A549 (cell line): ENCODE results near the gene CSNK1D. TPM values are rescaled to one million over a fixed set of nuclear protein-coding genes. Genes with fewer than 3 reads are reported as not detected.
"Not testable (repeated sequence)": the region's sequence is repeated elsewhere in the genome, so short reads cannot be mapped to it uniquely, and the experiment has no call there.

ENCODE experiments used
- ATAC-seq, 2 experiments: fragments of 200-7000 bp in 1 of 2; fragments of >200 bp in 1 of 2; cut with Nextera tagmentation in 1 of 2; cut with Tn5 transposase in 1 of 2; 3 replicates each; pipeline versions ENCODE4 v1.8.0 to v1.9.1; 2018 to 2020; ENCODE audit warnings: mild to moderate bottlenecking in 1 of 2, moderate library complexity in 1 of 2
- CTCF ChIA-PET: fragments of 300-600 bp; sonication (Branson Sonifier 250); formaldehyde crosslinking; extraction: SDS; loops from one replicate; lab custom pipeline; 2021; ENCODE audit warnings: antibody characterized with exemption, inconsistent platforms; lab: Yijun Ruan, JAX
- POLR2A ChIA-PET: fragments of 350-600 bp; formaldehyde crosslinking; extraction: SDS; loops from one replicate; lab custom pipeline; 2021; ENCODE audit warnings: antibody characterized with exemption, inconsistent platforms; lab: Yijun Ruan, JAX
- DNase-seq, 2 experiments: peaks; one replicate each; pipeline versions ENCODE4 v3.0.0 to v3.0.0-alpha.2; 2011 to 2016; ENCODE audit warnings: low read depth in 1 of 2, low spot score in 1 of 2
- FAIRE-seq: peaks from 2 replicates; lab custom pipeline; 2011; peaks lifted over from hg19 to GRCh38; lab: Jason Lieb, UNC
- H3K27ac ChIP-seq, 2 experiments: fragments of >200 bp; sonication (Bioruptor Twin); formaldehyde crosslinking; 3 replicates each; pipeline ENCODE4 v1.5.1; 2016 to 2017
- H3K4me1 ChIP-seq: fragments of >200 bp; sonication (Bioruptor Twin); formaldehyde crosslinking; 3 replicates; pipeline ENCODE4 v1.6.1; 2016
- H3K4me2 ChIP-seq: fragments of >200 bp; sonication (Bioruptor Twin); formaldehyde crosslinking; 3 replicates; pipeline ENCODE4 v1.6.1; 2016
- H3K4me3 ChIP-seq: fragments of >200 bp; sonication (Bioruptor Twin); formaldehyde crosslinking; 3 replicates; pipeline ENCODE4 v1.5.1; 2016
- H3K9me3 ChIP-seq: fragments of >200 bp; sonication (Bioruptor Twin); formaldehyde crosslinking; 3 replicates; pipeline ENCODE4 v1.6.1; 2016
- ATOH8 ChIP-seq: fragments of 250-450 bp; sonication (Bioruptor Pico); IDR thresholded peaks from 2 replicates; pipeline ENCODE4 v1.5.0; 2020; ENCODE audit warnings: low read depth, mild to moderate bottlenecking, moderate library complexity
- BCL3 ChIP-seq: fragments of >200 bp; sonication (Bioruptor Twin); formaldehyde crosslinking; IDR thresholded peaks from 3 replicates; pipeline ENCODE4 v1.6.1; 2016
- EHF ChIP-seq: fragments of 250-450 bp; sonication (Bioruptor Pico); IDR thresholded peaks from 2 replicates; pipeline ENCODE4 v1.5.0; 2020; ENCODE audit warnings: mild to moderate bottlenecking
- EHMT2 ChIP-seq: fragments of 200-600 bp; sonication (generic); IDR thresholded peaks from 2 replicates; pipeline ENCODE4 v1.6.1; 2016; ENCODE audit warnings: antibody characterized with exemption, low read depth, mild to moderate bottlenecking, moderate library complexity
- ESRRA ChIP-seq: fragments of 150-350 bp; IDR thresholded peaks from 2 replicates; pipeline ENCODE4 v1.6.1; 2014; ENCODE audit warnings: mild to moderate bottlenecking, low read length, borderline replicate concordance
- FOXS1 ChIP-seq: fragments of 250-450 bp; sonication (Bioruptor Pico); IDR thresholded peaks from 2 replicates; pipeline ENCODE4 v1.5.0; 2020; ENCODE audit warnings: mild to moderate bottlenecking, moderate library complexity
- GATA3 ChIP-seq: IDR thresholded peaks from 2 replicates; pipeline ENCODE4 v1.6.1; 2012; ENCODE audit warnings: borderline replicate concordance
- HOXA7 ChIP-seq: fragments of 250-450 bp; sonication (Bioruptor Pico); IDR thresholded peaks from 2 replicates; pipeline ENCODE4 v1.5.0; 2020; ENCODE audit warnings: mild to moderate bottlenecking, moderate library complexity
- JUN ChIP-seq, 2 experiments: fragments of >200 bp; sonication (Bioruptor Twin); formaldehyde crosslinking; IDR thresholded peaks; 2 replicates in 1 of 2; 3 replicates in 1 of 2; pipeline ENCODE4 v1.6.1; 2016 to 2017
- MYC ChIP-seq: IDR thresholded peaks from 2 replicates; pipeline ENCODE4 v1.6.1; 2012; ENCODE audit warnings: mild to moderate bottlenecking, inconsistent platforms, low read length, improper control_type of control experiment, borderline replicate concordance
- NPAS2 ChIP-seq: fragments of 250-450 bp; sonication (Bioruptor Pico); IDR thresholded peaks from 2 replicates; pipeline ENCODE4 v1.8.0; 2022; ENCODE audit warnings: mild to moderate bottlenecking, moderate library complexity, borderline replicate concordance
- PHF8 ChIP-seq: fragments of 200-600 bp; sonication (generic); IDR thresholded peaks from 2 replicates; pipeline ENCODE4 v1.6.1; 2016; ENCODE audit warnings: low read depth, mild to moderate bottlenecking, antibody characterized with exemption, moderate library complexity, borderline replicate concordance
- POLR2A ChIP-seq: IDR thresholded peaks from 2 replicates; pipeline ENCODE4 v1.6.1; 2012; ENCODE audit warnings: mild to moderate bottlenecking, low read length
- RAD21 ChIP-seq, 2 experiments: fragments of >200 bp in 1 of 2; sonication (Bioruptor Twin) in 1 of 2; formaldehyde crosslinking in 1 of 2; IDR thresholded peaks in 1 of 2; conservative IDR thresholded peaks in 1 of 2; 2 replicates in 1 of 2; 3 replicates in 1 of 2; pipeline ENCODE4 v1.6.1; 2012 to 2018; ENCODE audit warnings: inconsistent platforms in 1 of 2
- RARB ChIP-seq: fragments of 250-450 bp; sonication (Bioruptor Pico); IDR thresholded peaks from 2 replicates; pipeline ENCODE4 v1.8.0; 2021; ENCODE audit warnings: mild to moderate bottlenecking, moderate library complexity
- SMC3 ChIP-seq: fragments of >200 bp; sonication (Bioruptor Twin); formaldehyde crosslinking; IDR thresholded peaks from 3 replicates; pipeline ENCODE4 v1.6.1; 2018; ENCODE audit warnings: inconsistent platforms
- SREBF2 ChIP-seq: fragments of 450-650 bp; IDR thresholded peaks from 2 replicates; pipeline ENCODE4 v1.6.1; 2014; ENCODE audit warnings: mild to moderate bottlenecking, moderate library complexity
- TFCP2L1 ChIP-seq: fragments of 250-450 bp; sonication (Bioruptor Pico); IDR thresholded peaks from 2 replicates; pipeline ENCODE4 v1.5.0; 2021; ENCODE audit warnings: mild to moderate bottlenecking
- USF2 ChIP-seq: fragments of 450-650 bp; IDR thresholded peaks from 2 replicates; pipeline ENCODE4 v1.6.1; 2014; ENCODE audit warnings: antibody characterized with exemption
- ZC3H11A ChIP-seq: fragments of 450-650 bp; IDR thresholded peaks from 2 replicates; pipeline ENCODE4 v1.6.1; 2014; ENCODE audit warnings: antibody characterized with exemption, mild to moderate bottlenecking
- WGBS: methylation state at CpG from one replicate; pipeline ENCODE4 v1.1.6; 2017; ENCODE audit errors: missing lambda C conversion rate; 5-methylcytosine and 5-hydroxymethylcytosine counted together
- polyA plus RNA-seq, 4 experiments: library from polyadenylated mRNA; depleted of rRNA in 3 of 4; stranded (reverse); fragments of >200 nt; fragmentation: RNase III in 1 of 4; extraction: RNeasy Plus Mini Kit Qiagen cat#74134 plus additional on column Dnase treatment in 1 of 4; gene quantifications; 2 replicates in 3 of 4; 3 replicates in 1 of 4; pipeline ENCODE4 v1.2.3, GENCODE V29; 2011 to 2017
- TF ChIP-seq, protein P1 (sequence below): IDR thresholded peaks from 2 replicates; pipeline ENCODE4 v1.6.1; 2012; ENCODE audit warnings: low read depth, borderline replicate concordance

The CSNK1D gene
- polyA plus RNA-seq, 2 of the 4 experiments (the other 2 are of a cell fraction): 130 to 163 TPM

DNA sequence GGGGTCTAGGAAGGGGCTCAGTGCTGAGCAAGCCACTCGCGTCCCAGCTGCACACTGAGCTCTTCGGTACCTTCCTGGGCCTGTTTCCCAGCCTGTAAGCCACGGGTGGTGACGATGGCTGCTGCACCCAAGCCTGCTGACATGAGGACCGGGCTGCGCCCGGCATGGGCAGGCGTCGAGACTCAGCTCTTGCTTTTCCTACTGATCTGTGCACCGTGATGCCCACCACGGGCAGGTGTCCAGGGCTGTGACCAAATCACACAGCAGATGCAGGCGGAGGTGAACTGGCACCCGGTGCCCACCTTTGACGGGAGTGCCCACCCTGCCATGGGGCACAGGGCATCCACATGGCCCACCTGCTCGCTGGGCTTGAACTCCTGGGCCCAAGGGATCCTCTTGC, 78.7 kb downstream of the CSNK1D start (continued):
- TF ChIP-seq, protein P1, sequence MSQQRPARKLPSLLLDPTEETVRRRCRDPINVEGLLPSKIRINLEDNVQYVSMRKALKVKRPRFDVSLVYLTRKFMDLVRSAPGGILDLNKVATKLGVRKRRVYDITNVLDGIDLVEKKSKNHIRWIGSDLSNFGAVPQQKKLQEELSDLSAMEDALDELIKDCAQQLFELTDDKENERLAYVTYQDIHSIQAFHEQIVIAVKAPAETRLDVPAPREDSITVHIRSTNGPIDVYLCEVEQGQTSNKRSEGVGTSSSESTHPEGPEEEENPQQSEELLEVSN: no peak
- TF ChIP-seq ESRRA: no peak
- no peak for TF ChIP-seq TFCP2L1 (CRISPR knock-in tag)
- no peak for TF ChIP-seq POLR2A
- TF ChIP-seq, all 56 proteins: peak for 0

DNA sequence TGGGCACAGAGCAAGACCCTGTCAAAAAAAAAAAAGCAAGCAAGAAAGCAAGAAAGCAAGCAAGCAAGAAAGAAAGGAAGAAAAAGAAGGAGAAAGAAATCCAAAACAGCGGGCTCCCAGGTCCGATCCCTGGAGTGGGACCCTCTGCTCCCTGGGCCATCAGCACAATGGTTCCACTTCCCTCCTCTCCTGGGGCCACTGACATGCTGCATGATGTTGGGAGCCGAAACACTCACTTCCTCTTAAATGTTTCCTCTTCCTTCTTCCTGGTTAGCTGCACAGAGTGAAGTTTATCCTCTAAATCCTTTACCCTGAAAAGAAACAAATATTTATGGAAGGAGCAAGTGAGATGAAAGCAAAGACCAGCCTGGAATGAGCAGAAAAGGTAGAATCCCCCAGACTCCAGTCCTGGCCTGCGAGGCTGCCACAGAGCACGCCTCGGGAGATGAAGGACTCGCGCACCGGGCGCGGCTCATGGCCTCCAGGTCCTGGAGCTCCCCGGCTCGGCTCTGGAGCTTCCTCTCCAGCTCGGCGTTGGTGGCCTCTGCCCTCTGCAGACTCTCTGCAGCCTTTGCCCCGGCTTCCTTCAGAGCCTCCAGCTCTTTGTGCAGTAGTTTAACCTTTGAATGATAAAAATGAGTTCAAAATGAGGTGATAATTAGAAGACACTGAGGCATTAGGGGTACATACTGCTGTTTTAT, 79.8 kb downstream of the CSNK1D start:
- H3K4me1 ChIP-seq: no peaks in the 10 kb centered on the region
- TF ChIP-seq USF2 (no peak), EHMT2 (no peak), ZC3H11A (no peak), BCL3 (no peak), HOXA7 (no peak), EHF (CRISPR knock-in tag) (no peak), SMC3 (no peak), FOXS1 (CRISPR knock-in tag) (no peak), GATA3 (no peak), JUN (IDR thresholded peaks at IDR 0.05) (no peak), RARB (CRISPR knock-in tag) (no peak), SREBF2 (no peak), MYC (no peak), ATOH8 (no peak), RAD21 (conservative IDR thresholded peaks at IDR 0.05 in 1 of 2, IDR thresholded peaks at IDR 0.05 in 1 of 2) (no peak), NPAS2 (CRISPR knock-in tag) (no peak), PHF8 (no peak)
- no peak overlapping the region for H3K4me2 ChIP-seq
- no peak overlapping the region for H3K4me3 ChIP-seq
- DNase-seq: no peak
- ChIA-PET POLR2A (no interaction called here), CTCF (interaction anchor here (0.9 to 6.3 kb wide), 4 partner anchors 12 to 163 kb away, joined by 4 to 37 read pairs (median 6); no protein-coding TSS in a partner anchor)
- H3K27ac ChIP-seq: no peak overlapping the region
- peak; percentile 100 for FAIRE-seq
- no peak for ATAC-seq
- WGBS: 96% methylated on average over 16 of the region's 16 CpGs
- H3K9me3 ChIP-seq: no peaks in the 10 kb centered on the region

GRCh38 chr17:82193050-82193449, 80.5 kb downstream of the CSNK1D start:
- H3K4me1 ChIP-seq, POLR2A ChIA-PET, H3K27ac ChIP-seq, H3K4me3 ChIP-seq, ATAC-seq, H3K9me3 ChIP-seq, FAIRE-seq, DNase-seq, H3K4me2 ChIP-seq: not testable (repeated sequence)
- CTCF ChIA-PET: interaction anchor here (0.5 to 6.3 kb wide), 2 partner anchors 11 to 12 kb away, joined by 3 to 37 read pairs; no protein-coding TSS in a partner anchor
- WGBS: 76% methylated on average over 6 of the region's 6 CpGs

Other genes with a start within 250 kb of the CSNK1D start
- 9.9 and 11.9 TPM in 2 replicates for gene RAC3, start 242.0 kb downstream of the CSNK1D start, polyA plus RNA-seq (2011; rRNA removed)
- gene RAC3, start 242.0 kb downstream of the CSNK1D start, polyA plus RNA-seq (2017; fragmentation: RNase III; extraction: RNeasy Plus Mini Kit Qiagen cat#74134 plus additional on column Dnase treatment): 19.9 to 21.0 TPM (median 20.4 TPM) in 3 replicates
- gene DCXR, start 236.0 kb downstream of the CSNK1D start, polyA plus RNA-seq (2011; rRNA removed): 39.3 and 48.3 TPM in 2 replicates
- gene DCXR, start 236.0 kb downstream of the CSNK1D start, polyA plus RNA-seq (2017; fragmentation: RNase III; extraction: RNeasy Plus Mini Kit Qiagen cat#74134 plus additional on column Dnase treatment): 62.0 to 70.7 TPM (median 69.6 TPM) in 3 replicates
- 8.4 and 8.9 TPM in 2 replicates for gene RFNG, start 221.9 kb downstream of the CSNK1D start, polyA plus RNA-seq (2011; rRNA removed)
- gene RFNG, start 221.9 kb downstream of the CSNK1D start, polyA plus RNA-seq (2017; fragmentation: RNase III; extraction: RNeasy Plus Mini Kit Qiagen cat#74134 plus additional on column Dnase treatment): 21.3 to 31.5 TPM (median 25.7 TPM) in 3 replicates
- 89.4 and 93.8 TPM in 2 replicates for gene GPS1, start 221.8 kb downstream of the CSNK1D start, polyA plus RNA-seq (2011; rRNA removed)
- gene GPS1, start 221.8 kb downstream of the CSNK1D start, polyA plus RNA-seq (2017; fragmentation: RNase III; extraction: RNeasy Plus Mini Kit Qiagen cat#74134 plus additional on column Dnase treatment): 122 to 130 TPM (median 126 TPM) in 3 replicates
- gene DUS1L, start 207.9 kb downstream of the CSNK1D start, polyA plus RNA-seq (2011; rRNA removed): 48.1 and 59.5 TPM in 2 replicates
- gene DUS1L, start 207.9 kb downstream of the CSNK1D start, polyA plus RNA-seq (2017; fragmentation: RNase III; extraction: RNeasy Plus Mini Kit Qiagen cat#74134 plus additional on column Dnase treatment): 81.5 to 84.8 TPM (median 83.6 TPM) in 3 replicates
- gene FASN, start 175.5 kb downstream of the CSNK1D start, polyA plus RNA-seq (2011; rRNA removed): 12.9 and 16.3 TPM in 2 replicates
- gene FASN, start 175.5 kb downstream of the CSNK1D start, polyA plus RNA-seq (2017; fragmentation: RNase III; extraction: RNeasy Plus Mini Kit Qiagen cat#74134 plus additional on column Dnase treatment): 114 to 169 TPM (median 144 TPM) in 3 replicates
- gene CCDC57, start 60.9 kb downstream of the CSNK1D start, polyA plus RNA-seq (2011; rRNA removed): 16.6 and 18.5 TPM in 2 replicates
- 18.2 to 22.1 TPM (median 18.9 TPM) in 3 replicates for gene CCDC57, start 60.9 kb downstream of the CSNK1D start, polyA plus RNA-seq (2017; fragmentation: RNase III; extraction: RNeasy Plus Mini Kit Qiagen cat#74134 plus additional on column Dnase treatment)
- gene SLC16A3, start 44.7 kb downstream of the CSNK1D start, polyA plus RNA-seq (2011; rRNA removed): 28.6 and 40.0 TPM in 2 replicates
- gene SLC16A3, start 44.7 kb downstream of the CSNK1D start, polyA plus RNA-seq (2017; fragmentation: RNase III; extraction: RNeasy Plus Mini Kit Qiagen cat#74134 plus additional on column Dnase treatment): 77.9 to 97.7 TPM (median 90.9 TPM) in 3 replicates
- gene CD7, start 43.9 kb upstream of the CSNK1D start, polyA plus RNA-seq (2011; rRNA removed): not detected in 2 replicates
- gene CD7, start 43.9 kb upstream of the CSNK1D start, polyA plus RNA-seq (2017; fragmentation: RNase III; extraction: RNeasy Plus Mini Kit Qiagen cat#74134 plus additional on column Dnase treatment): not detected in 3 replicates
- gene SECTM1, start 60.1 kb upstream of the CSNK1D start, polyA plus RNA-seq (2011; rRNA removed): 0.22 and 0.58 TPM in 2 replicates
- 1.5 to 2.5 TPM (median 2.0 TPM) in 3 replicates for gene SECTM1, start 60.1 kb upstream of the CSNK1D start, polyA plus RNA-seq (2017; fragmentation: RNase III; extraction: RNeasy Plus Mini Kit Qiagen cat#74134 plus additional on column Dnase treatment)
- gene TEX19, start 85.5 kb upstream of the CSNK1D start, polyA plus RNA-seq (2011; rRNA removed): 0.32 and 0.43 TPM in 2 replicates
- 0.50 to 0.66 TPM (median 0.55 TPM) in 3 replicates for gene TEX19, start 85.5 kb upstream of the CSNK1D start, polyA plus RNA-seq (2017; fragmentation: RNase III; extraction: RNeasy Plus Mini Kit Qiagen cat#74134 plus additional on column Dnase treatment)
- not detected in 2 replicates for gene UTS2R, start 98.1 kb upstream of the CSNK1D start, polyA plus RNA-seq (2011; rRNA removed)
- not detected in 3 replicates for gene UTS2R, start 98.1 kb upstream of the CSNK1D start, polyA plus RNA-seq (2017; fragmentation: RNase III; extraction: RNeasy Plus Mini Kit Qiagen cat#74134 plus additional on column Dnase treatment)
- 18.0 and 18.4 TPM in 2 replicates for gene HEXD, start 144.6 kb upstream of the CSNK1D start, polyA plus RNA-seq (2011; rRNA removed)
- 15.9 to 21.4 TPM (median 19.5 TPM) in 3 replicates for gene HEXD, start 144.6 kb upstream of the CSNK1D start, polyA plus RNA-seq (2017; fragmentation: RNase III; extraction: RNeasy Plus Mini Kit Qiagen cat#74134 plus additional on column Dnase treatment)
- gene OGFOD3, start 144.9 kb upstream of the CSNK1D start, polyA plus RNA-seq (2011; rRNA removed): 14.9 and 15.2 TPM in 2 replicates
- gene OGFOD3, start 144.9 kb upstream of the CSNK1D start, polyA plus RNA-seq (2017; fragmentation: RNase III; extraction: RNeasy Plus Mini Kit Qiagen cat#74134 plus additional on column Dnase treatment): 19.8 to 21.9 TPM (median 20.8 TPM) in 3 replicates
- gene CYBC1, start 177.1 kb upstream of the CSNK1D start, polyA plus RNA-seq (2011; rRNA removed): 68.6 and 81.8 TPM in 2 replicates
- gene CYBC1, start 177.1 kb upstream of the CSNK1D start, polyA plus RNA-seq (2017; fragmentation: RNase III; extraction: RNeasy Plus Mini Kit Qiagen cat#74134 plus additional on column Dnase treatment): 74.3 to 89.8 TPM (median 86.5 TPM) in 3 replicates
- gene NARF, start 185.0 kb upstream of the CSNK1D start, polyA plus RNA-seq (2011; rRNA removed): 89.6 and 108 TPM in 2 replicates
- gene NARF, start 185.0 kb upstream of the CSNK1D start, polyA plus RNA-seq (2017; fragmentation: RNase III; extraction: RNeasy Plus Mini Kit Qiagen cat#74134 plus additional on column Dnase treatment): 38.2 to 51.2 TPM (median 45.0 TPM) in 3 replicates
- 34.8 and 35.9 TPM in 2 replicates for gene FOXK2, start 246.0 kb upstream of the CSNK1D start, polyA plus RNA-seq (2011; rRNA removed)
- gene FOXK2, start 246.0 kb upstream of the CSNK1D start, polyA plus RNA-seq (2017; fragmentation: RNase III; extraction: RNeasy Plus Mini Kit Qiagen cat#74134 plus additional on column Dnase treatment): 37.5 to 39.2 TPM (median 38.2 TPM) in 3 replicates